Spleen (tissue), 11 donors: ENCODE data around the gene RAPGEF6. TPM values are rescaled to one million over a fixed set of nuclear protein-coding genes. Genes with fewer than 3 reads are reported as not detected.

ENCODE experiments used
- DNase-seq: peaks from one replicate; pipeline ENCODE4 v3.0.0-alpha.2; 2020
- H3K27ac ChIP-seq, 8 donors: fragments of 200-600 bp; sonication (generic) in 7 of 8; 1 replicate in 4 of 8; 2 replicates in 4 of 8; pipeline versions ENCODE4 v1.5.0 to v1.8.0; 2016 to 2021; ENCODE audit warnings: inconsistent platforms in 4 of 8, mild to moderate bottlenecking in 4 of 8, moderate library complexity in 1 of 8
- H3K27me3 ChIP-seq, 7 donors: fragments of 200-600 bp; sonication (generic) in 6 of 7; replicated peaks in 1 of 7; 1 replicate in 4 of 7; 2 replicates in 3 of 7; pipeline versions ENCODE4 v1.5.0 to v1.8.0; 2016 to 2021; ENCODE audit warnings: inconsistent platforms in 3 of 7, mild to moderate bottlenecking in 1 of 7
- H3K36me3 ChIP-seq, 6 donors: fragments of 200-600 bp; sonication (generic) in 5 of 6; 1 replicate in 4 of 6; 2 replicates in 2 of 6; pipeline versions ENCODE4 v1.5.0 to v1.8.0; 2016 to 2021; ENCODE audit warnings: inconsistent platforms in 2 of 6
- H3K4me1 ChIP-seq, 6 donors: fragments of 200-600 bp; sonication (generic) in 5 of 6; 1 replicate in 3 of 6; 2 replicates in 3 of 6; pipeline versions ENCODE4 v1.5.0 to v1.8.0; 2016 to 2021; ENCODE audit warnings: inconsistent platforms in 3 of 6
- H3K4me3 ChIP-seq, 8 donors: fragments of 200-600 bp; sonication (generic) in 7 of 8; 1 replicate in 4 of 8; 2 replicates in 4 of 8; pipeline versions ENCODE4 v1.5.0 to v1.8.0; 2016 to 2021; ENCODE audit warnings: inconsistent platforms in 4 of 8, mild to moderate bottlenecking in 4 of 8, moderate library complexity in 2 of 8
- H3K9me3 ChIP-seq, 8 donors: fragments of 200-600 bp; sonication (generic) in 7 of 8; 1 replicate in 4 of 8; 2 replicates in 4 of 8; pipeline versions ENCODE4 v1.5.0 to v1.8.0; 2016 to 2021; ENCODE audit warnings: inconsistent platforms in 4 of 8
- CTCF ChIP-seq, 11 experiments: fragments of 200-600 bp in 7 of 11; fragments of 450-650 bp in 4 of 11; sonication (generic) in 4 of 11; IDR thresholded peaks in 8 of 11; conservative IDR thresholded peaks in 3 of 11; 1 replicate in 7 of 11; 2 replicates in 4 of 11; pipeline versions ENCODE4 v1.4.0 to v1.8.0; 2016 to 2021; ENCODE audit warnings: antibody characterized with exemption in 11 of 11, inconsistent platforms in 4 of 11, mild to moderate bottlenecking in 1 of 11
- POLR2A ChIP-seq, 3 donors: fragments of 450-650 bp; IDR thresholded peaks; one replicate each; pipeline ENCODE4 v1.5.1; 2017; ENCODE audit warnings: antibody characterized with exemption in 3 of 3, mild to moderate bottlenecking in 1 of 3
- POLR2AphosphoS5 ChIP-seq, 3 donors: sonication (generic); formaldehyde crosslinking; IDR thresholded peaks; one replicate each; pipeline ENCODE4 v1.5.1; 2017; ENCODE audit warnings: antibody characterized with exemption in 3 of 3
- WGBS, 5 donors: extraction: QIAGEN DNeasy Blood & Tissue Kit in 3 of 5; methylation state at CpG; one replicate each; pipeline versions ENCODE4 v1.1.5 to v1.1.7; 2013 to 2018; 5-methylcytosine and 5-hydroxymethylcytosine counted together
- intact Hi-C: fragments of 100-400 bp; cut with DNase I; formaldehyde crosslinking; loops from one replicate; pipeline ENCODE4 v1.15.0; 2023; ENCODE audit warnings: low total_unique reads
- polyA plus RNA-seq, 3 donors: library from polyadenylated mRNA; stranded (reverse); fragments of 200-250 nt; gene quantifications; one replicate each; pipeline ENCODE4 v1.2.1, GENCODE V29; 2013
- total RNA-seq, 7 donors: library from RNA; depleted of rRNA in 3 of 7; stranded (reverse); fragments of >200 nt in 3 of 7; fragmentation: NEBNext Ultra II Directional in 4 of 7; extraction: Animal tissue kit (Norgen Biotek cat#: 25700) in 4 of 7; gene quantifications; one replicate each; pipeline versions ENCODE4 v1.1.0 to v1.2.1, GENCODE V29; 2016 to 2021
- donor health status: healthy with polysubstance abuse.
- donor health status: DM: no; HTN: no; CAD: no; lungs with moderate emphysema.
- donor health status: DM: no; HTN: no; CAD: no.
- donor health status: Bipolar disorder and iron deficiency.
- donor health status: healthy.
- donor health status: DM: no; HTN: no; CAD: no.
- donor health status: DM: yes; HTN: yes; CAD: no.

The RAPGEF6 gene
- total and polyA plus RNA-seq, 10 donors: 3.8 to 56.4 (median 43.2) TPM

DNA sequence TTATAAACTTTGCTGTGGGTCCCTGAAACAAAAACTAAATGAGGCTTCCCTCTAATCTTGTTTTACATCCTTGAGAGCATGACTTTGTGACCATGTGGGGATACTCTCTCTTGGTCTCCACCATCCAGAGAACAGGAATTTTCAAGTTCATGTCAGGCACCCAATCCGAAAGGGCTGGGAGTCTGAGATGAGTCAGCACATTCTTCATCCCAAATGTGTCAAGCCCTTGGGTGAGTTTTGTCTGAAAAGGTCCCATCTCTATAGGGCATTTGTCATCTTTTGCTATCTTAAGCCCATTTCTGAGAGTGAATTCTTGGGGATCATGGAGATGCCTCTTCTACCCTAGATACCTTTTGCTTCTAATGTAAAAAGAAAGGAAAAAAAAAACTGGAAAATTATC is 26.9 kb upstream of the RAPGEF6 start:
- WGBS, 5 donors: 88 to 100% (median 96%) methylated on average over 1 of the region's 1 CpG
- Histone ChIP-seq H3K27me3 (no peaks in the 10 kb centered on the region), H3K27ac (no peak overlapping the region), H3K9me3 (peaks cover 0 to 34% (median 23%) of the 10 kb centered on the region in 8 donors), H3K4me1 (no peaks in the 10 kb centered on the region), H3K4me3 (no peak overlapping the region), H3K36me3 (peaks cover 0 to 93% (median 40%) of the 10 kb centered on the region in 6 donors)
- TF ChIP-seq CTCF (IDR thresholded peaks at IDR 0.05 in 8 of 11, conservative IDR thresholded peaks at IDR 0.05 in 3 of 11) (no peak), POLR2A (IDR thresholded peaks at IDR 0.05) (no peak)
- intact Hi-C loops: no loop called here
- DNase-seq: no peak

GRCh38 chr5:131659841-131660240 is 24.8 kb upstream of the RAPGEF6 start:
- H3K27me3 ChIP-seq: no peaks in the 10 kb centered on the region
- H3K9me3 ChIP-seq: peaks cover 0 to 34% (median 23%) of the 10 kb centered on the region in 8 donors
- no peak for DNase-seq
- WGBS, 5 donors: 95 to 99% (median 98%) methylated on average over 9 of the region's 9 CpGs
- TF ChIP-seq POLR2A (IDR thresholded peaks at IDR 0.05): no peak
- no peak for TF ChIP-seq POLR2AphosphoS5 (IDR thresholded peaks at IDR 0.05)
- TF ChIP-seq CTCF (IDR thresholded peaks at IDR 0.05 in 8 of 11, conservative IDR thresholded peaks at IDR 0.05 in 3 of 11): no peak
- H3K27ac ChIP-seq: no peak overlapping the region
- no peaks in the 10 kb centered on the region for H3K4me1 ChIP-seq
- no peak overlapping the region for H3K4me3 ChIP-seq
- intact Hi-C loops: no loop called here
- peaks cover 0 to 81% (median 40%) of the 10 kb centered on the region in 6 donors for H3K36me3 ChIP-seq

- Histone ChIP-seq H3K27me3 (no peaks in the 10 kb centered on the region), H3K4me1 (no peaks in the 10 kb centered on the region), H3K27ac (no peak overlapping the region), H3K36me3 (peaks cover 0 to 83% (median 41%) of the 10 kb centered on the region in 6 donors), H3K4me3 (no peak overlapping the region), H3K9me3 (peaks cover 0 to 34% (median 23%) of the 10 kb centered on the region in 8 donors)
- peak in 1 of 3 donors; percentile 17 for TF ChIP-seq POLR2AphosphoS5 (IDR thresholded peaks at IDR 0.05)
- no peak for TF ChIP-seq POLR2A (IDR thresholded peaks at IDR 0.05)
- 97 to 98% (median 98%) methylated on average over 13 of the region's 13 CpGs for WGBS, 5 donors
- intact Hi-C loops: no loop called here
- no peak for DNase-seq
Measured at GRCh38 chr5:131659290-131659689, 24.3 kb upstream of the RAPGEF6 start.

GRCh38 chr5:131654776-131655175 is 19.7 kb upstream of the RAPGEF6 start:
- H3K27me3 ChIP-seq: no peaks in the 10 kb centered on the region
- H3K36me3 ChIP-seq: peaks cover 0 to 83% (median 36%) of the 10 kb centered on the region in 6 donors
- 92 to 98% (median 93%) methylated on average over 2 of the region's 2 CpGs for WGBS, 5 donors
- intact Hi-C loops: no loop called here
- H3K4me1 ChIP-seq: no peaks in the 10 kb centered on the region
- peaks cover 0 to 8% (median 3%) of the 10 kb centered on the region in 8 donors for H3K9me3 ChIP-seq
- H3K27ac ChIP-seq: peak overlapping the region in 7 of 8 donors; percentile 49 to 86 (median 69)
- H3K4me3 ChIP-seq: peak overlapping the region in 1 of 8 donors; percentile 41
- no peak for TF ChIP-seq POLR2A (IDR thresholded peaks at IDR 0.05)
- TF ChIP-seq CTCF (IDR thresholded peaks at IDR 0.05 in 8 of 11, conservative IDR thresholded peaks at IDR 0.05 in 3 of 11): no peak
- TF ChIP-seq POLR2AphosphoS5 (IDR thresholded peaks at IDR 0.05): no peak
- no peak for DNase-seq
